CD4-positive, alpha-beta T cell treated with Interleukin-12 subunit alpha and Interleukin-12 subunit beta, for 1 hour (primary cell): ENCODE data around the gene EVL.
"Not testable (repeated sequence)": the region's sequence is repeated elsewhere in the genome, so short reads cannot be mapped to it uniquely, and the experiment has no call there.

ENCODE experiments used
- DNase-seq: peaks from one replicate; pipeline ENCODE4 v3.0.0-alpha.2; 2020

The EVL gene

DNA sequence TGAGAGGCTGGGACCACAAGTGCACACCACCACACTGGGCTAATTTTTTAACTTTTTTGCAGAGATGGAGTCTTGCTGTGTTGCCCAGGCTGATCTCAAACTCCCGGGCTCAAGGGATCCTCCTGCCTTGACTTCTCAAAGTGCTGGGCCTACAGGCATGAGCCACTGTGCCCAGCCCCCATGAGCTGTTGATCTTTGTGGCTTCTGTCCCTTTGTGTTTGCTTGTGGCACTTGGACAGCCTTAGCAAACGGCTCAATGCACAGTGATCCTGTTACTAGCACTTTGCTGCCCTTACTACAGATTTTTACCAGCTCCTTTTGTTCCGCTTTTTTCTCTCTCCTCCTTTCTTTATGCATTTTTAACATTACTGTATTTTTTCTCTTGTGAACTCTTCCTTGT is 25.3 kb upstream of the EVL start:
- no peak for DNase-seq

DNA sequence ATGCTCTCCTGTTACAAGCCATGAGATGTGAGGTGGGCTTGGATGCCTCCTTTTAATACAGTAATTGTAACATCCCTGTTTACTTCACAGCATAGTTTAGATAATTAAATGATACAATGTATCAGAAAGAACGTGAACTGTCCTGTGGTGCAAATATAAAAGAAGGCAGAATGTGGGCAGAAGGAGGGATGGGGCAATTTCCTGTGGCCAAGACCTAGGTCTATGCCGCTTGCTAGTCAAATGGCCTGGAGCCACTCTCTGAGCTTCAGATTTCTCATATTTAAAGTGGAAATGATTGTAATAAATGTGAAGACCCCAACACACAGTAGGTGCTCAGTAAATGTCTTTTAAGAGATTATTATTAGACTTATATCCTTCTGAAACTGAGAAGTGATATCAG is 24.0 kb upstream of the EVL start:
- no peak for DNase-seq

DNA sequence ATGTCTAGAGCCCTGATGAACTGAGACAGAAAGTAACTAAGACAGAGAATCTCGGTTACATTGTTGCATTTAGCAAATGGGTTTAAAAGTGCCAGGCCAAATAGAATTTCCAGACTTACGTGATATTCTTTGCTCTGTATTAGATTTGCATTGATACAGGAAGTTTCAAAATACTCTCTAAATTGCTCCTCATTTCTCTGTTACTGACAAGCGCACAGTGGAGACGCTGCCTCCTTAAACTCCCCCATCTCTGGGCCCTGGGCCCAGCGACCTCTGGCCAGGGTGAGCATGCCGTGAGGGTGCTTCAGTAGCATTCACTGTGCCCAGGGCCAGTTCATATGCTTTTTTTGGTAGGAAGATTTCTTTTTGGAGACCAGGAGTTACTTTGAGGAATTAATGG is 22.9 kb upstream of the EVL start:
- DNase-seq, result no peak

DNA sequence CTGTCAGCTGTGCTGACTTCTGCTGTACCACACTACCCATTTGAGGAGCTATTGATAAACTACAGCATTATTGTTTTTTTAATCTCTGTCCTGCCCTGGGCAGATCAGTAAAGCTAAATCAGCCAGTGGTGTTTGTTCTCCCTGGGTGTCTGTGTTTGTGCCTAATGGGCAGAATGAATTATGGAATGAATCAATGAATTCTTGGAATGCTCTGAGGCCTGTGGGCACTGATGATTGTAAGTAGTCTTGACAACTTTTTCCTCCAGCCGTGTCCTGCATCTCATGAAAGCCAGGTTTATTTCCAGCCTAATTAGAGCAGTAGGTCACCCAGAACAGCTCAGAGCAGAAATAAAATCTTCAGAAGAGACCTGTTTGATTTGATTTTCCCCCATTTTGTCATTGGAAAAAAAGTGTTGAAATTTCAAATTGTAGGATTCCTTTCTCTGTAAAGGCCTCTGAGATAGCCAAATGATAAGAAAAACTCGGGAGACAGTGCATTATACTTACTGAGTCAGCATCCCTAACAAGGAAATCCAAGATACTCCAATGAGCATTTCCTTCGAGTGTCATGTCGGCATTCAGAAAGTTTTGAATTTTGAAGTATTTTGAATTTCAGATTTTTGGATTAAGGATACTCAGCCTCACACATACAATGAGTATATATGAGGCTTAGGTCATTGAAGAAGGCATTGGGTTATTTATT is 19.4 kb upstream of the EVL start:
- no peak for DNase-seq

DNA sequence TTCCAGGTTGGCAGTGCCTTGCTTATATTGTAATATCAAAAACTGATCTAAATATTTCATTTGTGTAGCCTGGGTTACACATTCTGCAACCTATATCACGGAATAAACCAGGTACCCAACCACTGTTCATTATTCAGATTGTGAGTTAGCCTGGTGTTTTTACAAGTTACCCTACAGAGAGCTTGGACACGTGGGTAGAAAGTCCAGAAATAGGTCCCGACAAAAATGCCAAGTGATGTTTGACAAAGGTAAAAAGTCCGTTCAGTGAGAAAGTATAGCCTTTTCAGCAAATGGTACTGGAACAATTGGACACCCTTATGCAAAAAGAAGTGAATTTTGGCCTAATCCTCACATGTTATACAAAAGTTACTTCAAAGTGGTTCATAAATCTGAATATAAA is 17.6 kb upstream of the EVL start:
- no peak for DNase-seq

DNA sequence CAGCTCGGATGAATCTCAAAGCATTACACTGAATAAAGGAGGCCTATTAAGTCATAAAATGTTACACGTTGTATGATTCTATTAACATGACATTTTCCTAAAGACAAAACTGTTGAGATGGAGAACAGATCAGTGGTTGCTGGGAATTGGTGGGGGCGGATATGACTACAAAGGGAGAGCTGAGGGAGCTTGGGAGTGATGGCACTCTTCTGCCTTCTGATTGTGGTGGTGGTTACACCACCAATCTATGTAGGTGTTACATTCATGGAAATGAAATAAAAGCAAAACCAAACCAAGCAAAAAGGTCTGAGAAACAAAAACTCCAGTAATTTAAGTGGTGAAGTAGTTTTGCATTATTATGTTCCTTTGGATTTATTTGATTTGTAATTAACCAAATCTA is 16.4 kb upstream of the EVL start:
- no peak for DNase-seq

DNA sequence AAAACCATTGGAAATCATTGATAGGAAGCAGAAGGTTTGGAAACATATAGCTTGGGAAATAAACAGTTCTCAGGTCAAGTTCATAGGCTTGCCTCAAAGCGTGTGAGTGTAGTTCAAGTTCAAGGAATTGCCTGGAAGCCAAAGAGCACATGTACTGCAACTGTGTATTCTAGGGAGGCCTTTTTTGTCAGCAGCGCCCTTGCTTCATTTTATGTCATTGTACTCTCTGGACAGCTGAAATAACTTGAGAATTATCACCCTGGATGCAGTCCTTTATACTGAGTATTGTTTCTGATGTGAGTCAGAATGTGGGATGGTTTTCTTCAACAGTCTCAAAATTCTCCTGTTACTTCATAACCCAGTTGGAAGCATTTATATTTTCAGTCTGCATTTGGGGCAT is 16.0 kb upstream of the EVL start:
- no peak for DNase-seq

DNA sequence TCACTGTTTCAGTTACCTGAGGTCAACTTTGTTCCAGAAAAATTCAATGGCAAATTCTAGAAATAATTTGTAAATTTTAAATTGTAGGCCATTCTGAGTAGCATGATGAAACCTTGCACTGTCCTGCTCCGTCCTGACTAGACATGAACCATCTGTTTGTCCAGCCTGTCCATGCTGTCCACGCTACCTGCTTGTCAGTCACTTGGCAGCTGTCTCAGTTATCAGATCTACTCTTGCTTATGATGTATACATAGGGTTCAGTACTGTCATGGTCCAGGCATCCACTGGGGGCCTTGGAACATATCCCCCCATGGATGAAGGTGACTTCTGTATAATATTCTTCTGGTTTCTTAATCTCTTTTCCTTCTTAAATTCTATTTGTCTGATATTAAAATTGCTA is 14.1 kb upstream of the EVL start:
- no peak for DNase-seq

DNA sequence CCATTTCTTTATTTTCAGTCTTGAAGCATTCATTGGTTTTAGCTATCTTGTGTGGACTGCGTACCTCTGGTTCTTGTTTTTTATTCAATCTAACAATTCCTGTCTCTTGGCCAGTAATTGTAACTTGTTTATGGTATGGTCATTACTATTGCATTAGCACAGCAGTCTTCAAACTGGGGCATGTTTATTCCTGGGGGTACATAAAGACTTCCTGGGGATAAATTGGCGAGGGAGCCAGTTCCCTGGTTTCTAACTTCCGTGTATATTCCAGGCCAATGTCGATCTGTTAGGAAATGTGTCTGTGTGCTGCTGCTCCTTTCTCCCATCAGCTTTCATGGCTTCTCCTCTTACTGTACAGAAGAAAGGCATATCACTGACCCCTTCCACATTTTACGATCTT is 13.7 kb upstream of the EVL start:
- no peak for DNase-seq

DNA sequence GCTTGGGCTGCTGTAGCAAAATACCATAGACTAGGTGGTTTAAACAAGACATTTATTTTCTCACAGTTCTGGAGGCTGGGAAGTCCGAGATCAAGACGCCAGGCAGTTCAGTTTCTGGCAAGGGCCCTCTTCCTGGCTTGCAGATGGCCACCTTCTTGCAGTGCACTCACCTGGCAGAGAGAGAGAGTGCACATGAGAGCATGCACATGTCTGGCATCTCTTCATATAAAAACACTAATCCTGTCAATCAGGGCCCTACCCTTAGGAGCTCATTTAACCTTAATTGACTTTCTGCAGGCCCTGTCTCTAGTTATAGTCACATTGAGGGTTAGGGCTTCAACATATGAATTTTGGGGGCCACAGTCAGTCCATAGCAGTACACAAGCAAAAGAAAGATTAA is 12.4 kb upstream of the EVL start:
- no peak for DNase-seq

DNA sequence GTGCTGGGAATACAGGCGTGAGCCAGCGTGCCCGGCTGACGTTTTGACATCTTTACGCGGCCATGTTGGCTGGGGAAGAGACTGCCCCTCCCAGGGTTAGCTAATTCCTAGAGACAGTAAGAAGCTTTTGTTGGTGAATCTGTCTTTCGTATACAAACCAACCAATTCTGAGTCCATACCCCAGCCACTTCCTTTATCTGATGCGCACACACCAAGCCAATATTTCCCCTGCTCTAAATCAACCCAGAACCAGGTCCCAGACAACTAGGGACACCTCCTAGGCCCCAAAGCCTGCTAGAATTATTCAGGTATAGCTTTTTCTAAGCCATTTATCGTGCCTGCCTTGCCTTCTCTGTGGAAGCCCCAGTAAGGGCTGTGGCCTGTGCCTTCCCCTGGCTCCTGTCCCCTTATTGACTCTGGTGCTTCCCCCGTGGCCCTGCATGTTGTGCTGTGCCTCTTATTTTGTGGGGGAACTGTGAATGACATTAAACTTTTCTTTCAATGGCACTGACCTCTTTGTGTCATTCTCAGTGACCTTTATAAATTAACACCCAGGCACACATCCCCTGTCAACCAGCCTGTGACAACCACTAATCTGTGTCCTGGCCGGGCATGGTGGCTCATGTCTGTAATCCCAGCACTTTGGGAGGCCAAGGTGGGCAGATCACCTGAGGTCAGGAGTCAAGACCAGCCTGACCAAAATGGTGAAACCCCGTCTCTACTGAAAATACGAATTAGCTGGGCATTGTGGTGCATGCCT is 10.7 kb upstream of the EVL start:
- no peak for DNase-seq

DNA sequence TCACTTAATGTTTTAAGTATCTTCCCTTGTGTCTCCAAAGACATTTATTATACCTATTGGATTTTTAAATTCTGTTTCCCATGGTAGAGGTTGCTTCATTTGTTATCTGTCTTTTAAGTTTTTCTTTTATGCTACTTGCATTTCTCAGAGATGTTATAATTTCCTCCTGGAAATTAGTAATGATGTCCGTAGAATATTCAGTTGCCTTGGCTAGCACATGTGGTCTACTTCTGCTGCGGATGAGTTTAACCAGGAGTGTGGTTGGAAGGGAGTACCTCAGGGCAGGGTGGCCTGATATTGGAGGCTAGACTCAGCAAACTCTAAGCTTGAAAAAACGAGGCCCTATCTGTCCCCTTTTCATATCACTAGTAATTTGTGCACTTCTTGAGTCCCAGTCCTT is 8.8 kb upstream of the EVL start:
- no peak for DNase-seq

DNA sequence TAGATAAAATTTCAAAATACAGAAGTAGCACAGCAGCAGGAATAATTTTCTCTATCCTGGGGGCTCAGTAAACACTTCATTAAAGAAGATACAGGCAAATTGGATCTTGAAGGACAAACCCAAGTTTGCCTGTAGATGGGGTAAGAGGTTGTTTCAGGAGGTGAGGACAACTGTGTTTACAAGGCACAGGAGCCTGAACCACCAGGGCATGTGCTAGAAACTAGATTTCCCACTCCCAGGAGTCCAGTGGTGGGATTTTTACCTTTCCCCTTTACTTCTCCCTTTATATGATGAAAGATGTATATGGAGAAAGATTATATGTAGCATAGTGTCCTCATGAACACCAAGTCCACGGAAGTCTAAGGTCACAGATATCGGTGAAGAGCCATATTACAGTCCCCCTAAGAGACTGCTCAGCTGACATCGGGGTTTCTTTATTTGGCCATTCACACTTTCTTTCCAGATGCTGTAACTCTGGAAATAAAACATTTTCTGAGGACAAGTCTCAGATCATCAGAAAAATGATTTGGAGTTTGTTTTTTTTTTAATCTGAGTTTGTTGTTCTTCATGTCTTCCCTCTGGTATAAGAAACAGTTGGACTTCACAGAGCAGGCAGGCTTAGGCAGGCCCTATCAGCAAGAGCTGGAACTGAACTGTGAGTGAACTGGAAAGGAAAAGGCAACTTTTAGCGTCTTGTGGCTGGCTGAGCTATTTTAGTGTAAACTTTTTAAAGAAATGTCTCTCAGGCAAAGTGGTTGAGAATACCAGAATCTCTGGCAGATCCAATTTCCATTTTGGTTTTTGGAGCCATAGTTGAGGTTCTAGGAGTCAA is 8.0 kb upstream of the EVL start:
- DNase-seq, result peak; percentile 74

DNA sequence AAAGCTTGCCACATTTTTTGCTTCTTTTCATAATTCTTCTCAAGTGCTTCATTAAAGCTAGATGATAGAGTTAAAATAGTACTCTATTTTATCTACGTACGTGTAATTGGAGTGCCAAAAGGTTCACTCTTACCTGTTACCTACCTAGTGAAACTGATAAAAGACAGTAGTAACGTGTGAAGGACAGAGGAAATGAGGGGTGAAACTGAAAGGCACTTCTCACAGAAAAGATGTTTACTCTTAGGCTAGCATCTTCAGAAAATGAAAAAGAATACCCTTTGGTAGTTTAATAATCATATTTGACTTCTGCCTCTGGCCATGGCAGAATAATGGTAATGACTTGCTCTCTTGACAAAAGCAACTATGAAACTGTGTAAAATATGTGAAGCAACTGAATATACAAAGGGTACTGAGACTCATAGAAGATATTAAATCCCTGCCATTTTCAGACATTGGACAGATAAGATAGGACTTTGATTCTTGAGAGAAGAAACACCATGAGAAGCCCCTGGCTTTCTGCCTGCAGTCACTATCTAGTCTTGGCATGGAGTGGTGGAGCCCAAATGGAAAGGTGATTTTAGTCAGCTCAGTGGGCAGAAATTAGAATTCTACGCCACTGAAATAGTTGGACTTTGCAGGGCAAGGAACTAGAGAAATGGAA is 6.3 kb upstream of the EVL start:
- DNase-seq, result peak; percentile 42

DNA sequence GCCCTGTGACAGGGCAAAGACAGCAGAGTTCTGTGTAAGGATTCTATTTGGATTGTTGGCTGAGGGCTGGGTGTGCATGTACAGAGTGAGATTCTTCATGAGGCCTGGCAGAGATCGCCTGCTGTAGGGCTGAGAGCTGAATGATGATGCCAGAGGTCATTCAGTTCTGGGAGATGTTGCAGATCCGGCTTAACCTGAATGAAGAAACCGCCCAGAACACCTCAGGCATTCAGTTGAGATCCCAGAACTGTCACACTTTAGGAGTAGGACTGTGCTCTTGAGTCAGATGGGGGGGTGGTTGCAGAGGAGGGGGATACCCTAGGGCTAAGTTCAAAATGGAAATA is 5.8 kb upstream of the EVL start:
- no peak for DNase-seq

DNA sequence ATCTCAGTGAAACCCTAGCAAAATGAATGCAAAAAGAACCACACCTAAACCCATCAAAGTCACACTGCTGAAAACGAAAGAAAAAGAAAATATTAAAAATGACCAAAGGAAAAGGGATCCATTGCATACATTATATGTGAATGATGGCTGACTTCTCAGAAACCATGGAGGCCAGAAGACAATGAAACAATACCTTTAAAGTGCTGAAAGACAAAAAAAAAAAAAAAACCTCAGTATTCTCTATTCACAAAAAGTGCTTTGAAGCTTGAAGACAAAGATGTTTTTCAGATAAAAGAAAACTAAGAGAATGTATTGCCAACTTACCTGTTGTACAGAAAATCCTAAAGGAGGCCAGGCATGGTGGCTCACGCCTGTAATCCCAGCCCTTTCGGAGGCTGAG is 4.5 kb upstream of the EVL start:
- no peak for DNase-seq

DNA sequence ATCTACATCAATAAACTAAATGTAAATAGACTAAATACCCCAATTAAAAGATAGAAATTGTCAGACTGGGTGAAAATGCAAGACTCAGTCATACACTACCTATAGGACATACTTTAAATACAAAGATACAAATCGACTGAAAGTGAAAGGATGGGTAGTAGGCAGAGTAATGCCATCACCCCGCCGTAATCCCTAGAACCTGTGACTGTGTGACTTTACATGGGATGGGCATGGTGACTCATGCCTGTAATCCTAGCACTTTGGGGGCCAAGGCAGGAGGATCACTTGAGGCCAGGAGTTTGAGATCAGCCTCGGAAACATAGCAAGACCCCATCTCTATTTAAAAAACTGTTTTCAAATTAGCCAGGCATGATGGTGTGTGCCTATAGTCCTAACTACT is 2.6 kb upstream of the EVL start:
- DNase-seq, result no peak

DNA sequence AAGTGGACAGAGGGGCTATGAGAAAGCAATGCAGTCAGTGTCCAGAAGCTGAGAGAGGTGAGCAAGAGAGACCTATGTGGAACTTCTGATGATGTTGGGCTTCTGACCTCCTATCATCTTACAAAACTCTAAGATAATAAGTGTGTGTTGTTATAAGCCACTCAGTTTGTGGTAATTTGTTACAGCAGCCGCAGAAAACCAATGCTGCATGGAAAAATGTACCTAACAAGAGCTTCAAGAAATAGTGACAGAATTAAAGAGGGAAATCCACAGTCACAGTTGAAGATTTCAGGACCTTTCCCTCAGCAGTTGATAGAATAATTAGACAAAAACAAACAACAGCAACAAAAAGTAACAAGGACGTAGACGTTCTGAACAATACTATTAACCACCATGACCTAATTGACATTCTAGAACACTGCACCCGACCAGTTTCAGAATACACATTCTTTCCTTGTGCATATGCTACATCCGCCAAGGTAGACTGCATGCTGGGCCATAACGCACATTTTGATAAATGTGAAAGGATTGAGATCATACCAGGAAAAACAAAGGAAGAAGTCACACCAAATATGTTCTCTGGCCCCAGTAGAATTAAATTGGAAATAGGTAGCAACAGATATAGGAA is 1.8 kb upstream of the EVL start:
- peak; percentile 47 for DNase-seq

DNA sequence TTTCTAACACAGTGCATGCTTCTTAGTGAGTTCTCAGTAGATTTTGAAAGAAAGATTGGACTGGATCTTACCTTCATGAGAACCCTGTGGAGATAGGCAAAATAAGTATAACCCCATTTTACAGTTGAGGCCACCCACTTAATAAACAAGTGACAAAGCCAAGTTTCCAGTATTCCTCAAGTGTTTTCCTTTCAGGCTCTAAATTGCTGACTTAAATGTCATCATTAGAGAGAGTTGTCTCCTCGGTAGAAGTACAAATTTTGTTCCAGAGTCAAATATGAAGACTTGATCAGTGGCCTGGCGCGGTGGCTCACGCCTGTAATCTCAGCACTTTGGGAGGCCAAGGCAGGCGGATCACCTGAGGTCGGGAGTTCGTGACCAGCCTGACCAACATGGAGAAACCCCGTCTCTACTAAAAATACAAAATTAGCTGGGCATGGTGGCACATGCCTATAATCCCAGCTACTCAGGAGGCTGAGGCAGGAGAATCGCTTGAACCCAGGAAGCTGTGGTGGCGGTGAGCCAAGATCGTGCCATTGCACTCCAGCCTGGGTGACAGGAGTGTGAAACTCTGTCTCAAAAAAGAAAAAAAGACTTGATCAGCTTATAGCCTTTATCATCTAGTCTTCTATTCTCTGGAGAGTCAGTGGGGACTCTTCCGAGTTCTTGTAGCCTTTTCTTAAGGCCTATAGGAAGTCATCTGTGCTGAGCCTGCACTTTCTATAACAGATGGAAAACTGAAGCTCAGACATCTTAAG is 708 bp upstream of the EVL start:
- DNase-seq, result not testable (repeated sequence)

DNA sequence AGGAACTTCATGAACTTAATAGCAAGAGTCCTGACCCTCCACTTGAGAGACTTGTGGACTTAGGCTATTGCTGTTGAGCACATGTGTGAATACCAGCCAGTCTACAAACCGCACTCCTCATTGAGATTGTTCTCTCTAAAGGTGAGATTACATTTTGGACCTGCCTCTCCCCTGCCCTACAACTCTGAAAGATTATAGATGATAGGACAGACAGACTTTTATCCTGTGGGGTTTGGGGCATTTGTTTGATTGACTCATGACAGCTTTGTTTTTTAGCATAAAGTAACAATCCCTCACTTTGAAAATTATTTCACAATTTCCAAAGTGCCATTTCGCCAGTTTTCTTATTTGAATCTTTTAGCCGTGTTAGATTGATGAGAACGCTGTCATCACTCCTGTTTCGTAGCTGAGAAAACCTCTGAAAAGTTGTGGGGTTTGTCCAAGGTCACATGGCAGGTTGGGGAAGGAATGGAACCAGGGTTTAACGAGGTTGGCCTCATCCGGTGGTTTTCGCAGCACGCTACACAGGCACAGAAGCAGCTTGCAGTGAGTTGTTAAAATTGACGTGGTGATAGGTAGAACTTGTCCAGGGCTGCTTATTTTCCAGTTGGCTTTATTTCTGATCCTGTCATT is 836 bp downstream of the EVL start:
- DNase-seq, result peak; percentile 85

DNA sequence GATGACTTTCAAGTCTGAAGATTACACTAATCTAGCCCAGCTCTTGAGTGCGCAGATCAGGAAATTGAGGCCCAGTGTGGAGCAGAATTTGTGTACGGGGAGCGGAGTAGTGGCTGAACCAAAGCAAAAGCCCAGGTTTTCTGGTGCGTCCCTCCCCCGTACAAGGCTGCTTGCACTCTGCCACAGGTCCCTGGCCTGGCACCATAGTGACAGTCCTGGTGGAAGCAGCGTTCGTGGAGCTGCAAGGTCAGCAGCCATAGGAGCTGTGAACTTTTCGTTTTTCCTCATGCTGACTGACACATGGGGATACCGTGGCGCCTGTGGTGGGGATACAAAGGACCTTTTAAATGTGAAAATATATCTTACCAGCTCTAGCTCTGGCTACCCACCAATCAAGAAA is 1.7 kb downstream of the EVL start:
- DNase-seq, result no peak

DNA sequence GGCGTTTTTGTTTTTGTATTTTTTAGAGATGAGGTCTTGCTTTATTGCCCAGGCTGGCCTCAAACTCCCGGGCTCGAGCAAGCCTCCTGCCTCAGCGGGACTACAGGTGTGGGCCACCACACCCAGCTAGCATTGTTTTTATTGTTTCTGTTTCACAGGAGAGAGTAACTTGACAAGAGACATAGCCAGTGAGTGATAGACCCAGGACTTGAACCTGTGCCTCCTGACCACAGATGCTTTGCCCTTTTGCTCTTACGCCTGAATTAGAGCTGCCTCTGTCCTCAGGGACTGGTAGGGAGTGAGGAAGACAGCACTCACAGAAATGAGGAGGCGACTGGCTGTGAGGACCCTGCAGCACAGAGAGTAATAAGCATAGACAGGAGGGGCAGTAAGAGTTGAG is 2.3 kb downstream of the EVL start:
- no peak for DNase-seq
